WI38 (cell line): ENCODE results near the gene SEC62.

ENCODE experiments used
- H3K4me3 ChIP-seq: 2 replicates; pipeline ENCODE4 v1.5.1; 2011; ENCODE audit warnings: low read depth, mild to moderate bottlenecking, control low read depth, low read length
- TF ChIP-seq, protein P1 (sequence below): IDR thresholded peaks from 2 replicates; pipeline ENCODE4 v1.5.1; 2012; ENCODE audit warnings: low read depth, mild to moderate bottlenecking, control low read depth, low read length

Gene SEC62, protein sequence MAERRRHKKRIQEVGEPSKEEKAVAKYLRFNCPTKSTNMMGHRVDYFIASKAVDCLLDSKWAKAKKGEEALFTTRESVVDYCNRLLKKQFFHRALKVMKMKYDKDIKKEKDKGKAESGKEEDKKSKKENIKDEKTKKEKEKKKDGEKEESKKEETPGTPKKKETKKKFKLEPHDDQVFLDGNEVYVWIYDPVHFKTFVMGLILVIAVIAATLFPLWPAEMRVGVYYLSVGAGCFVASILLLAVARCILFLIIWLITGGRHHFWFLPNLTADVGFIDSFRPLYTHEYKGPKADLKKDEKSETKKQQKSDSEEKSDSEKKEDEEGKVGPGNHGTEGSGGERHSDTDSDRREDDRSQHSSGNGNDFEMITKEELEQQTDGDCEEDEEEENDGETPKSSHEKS

DNA sequence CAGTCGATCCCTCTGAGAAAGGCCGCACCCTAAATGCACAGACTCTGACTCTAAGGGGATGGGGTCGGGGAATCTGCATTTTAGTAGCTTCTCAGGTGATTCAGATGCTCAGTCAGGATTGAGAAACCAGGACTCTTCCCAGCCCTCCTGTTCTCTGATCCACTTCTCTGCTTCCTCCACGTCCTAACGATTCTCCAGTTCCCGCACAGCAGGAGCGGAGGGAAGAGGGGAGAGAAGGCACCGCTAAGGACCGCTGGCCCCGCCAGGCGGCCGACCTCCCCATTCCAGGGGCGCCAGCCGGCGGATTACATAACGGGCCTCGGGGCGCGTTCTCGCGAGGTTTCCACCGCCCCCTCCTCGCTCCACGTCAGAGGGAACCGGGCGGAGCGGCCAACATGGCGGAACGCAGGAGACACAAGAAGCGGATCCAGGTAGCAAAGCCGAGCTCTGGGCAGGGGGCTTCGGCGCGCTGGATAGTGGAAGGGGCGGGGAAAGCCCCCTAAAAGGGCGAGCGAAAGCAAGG, at the start of gene SEC62:
SEC62 (plus strand) TSS at position 380 of the 523 bp plus-strand sequence; CDS start at position 396, 16 bp downstream.
- peak within 1 kb of the TSS; percentile 79 for H3K4me3 ChIP-seq
- TF ChIP-seq, protein P1, sequence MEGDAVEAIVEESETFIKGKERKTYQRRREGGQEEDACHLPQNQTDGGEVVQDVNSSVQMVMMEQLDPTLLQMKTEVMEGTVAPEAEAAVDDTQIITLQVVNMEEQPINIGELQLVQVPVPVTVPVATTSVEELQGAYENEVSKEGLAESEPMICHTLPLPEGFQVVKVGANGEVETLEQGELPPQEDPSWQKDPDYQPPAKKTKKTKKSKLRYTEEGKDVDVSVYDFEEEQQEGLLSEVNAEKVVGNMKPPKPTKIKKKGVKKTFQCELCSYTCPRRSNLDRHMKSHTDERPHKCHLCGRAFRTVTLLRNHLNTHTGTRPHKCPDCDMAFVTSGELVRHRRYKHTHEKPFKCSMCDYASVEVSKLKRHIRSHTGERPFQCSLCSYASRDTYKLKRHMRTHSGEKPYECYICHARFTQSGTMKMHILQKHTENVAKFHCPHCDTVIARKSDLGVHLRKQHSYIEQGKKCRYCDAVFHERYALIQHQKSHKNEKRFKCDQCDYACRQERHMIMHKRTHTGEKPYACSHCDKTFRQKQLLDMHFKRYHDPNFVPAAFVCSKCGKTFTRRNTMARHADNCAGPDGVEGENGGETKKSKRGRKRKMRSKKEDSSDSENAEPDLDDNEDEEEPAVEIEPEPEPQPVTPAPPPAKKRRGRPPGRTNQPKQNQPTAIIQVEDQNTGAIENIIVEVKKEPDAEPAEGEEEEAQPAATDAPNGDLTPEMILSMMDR: 0 out of 2 replicates have a peak, but pooled peaks have one; percentile 15

DNA sequence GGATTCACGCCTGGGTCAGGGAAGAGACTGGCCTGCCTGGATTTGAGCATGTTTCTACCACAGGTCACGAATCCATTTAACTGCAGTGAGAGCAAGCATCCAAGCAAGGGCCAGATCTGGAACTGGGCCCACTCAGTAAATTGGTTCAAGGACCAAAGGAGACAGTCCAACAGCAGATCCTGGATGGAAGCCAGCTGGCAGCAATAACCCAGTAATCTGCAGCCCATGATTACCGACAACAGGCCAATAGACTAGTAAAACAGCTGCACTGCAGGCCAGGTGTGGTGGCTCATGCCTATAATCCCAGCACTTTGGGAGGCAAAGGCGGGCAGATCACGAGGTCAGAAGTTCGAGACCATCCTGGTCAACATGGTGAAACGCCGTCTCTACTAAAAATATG, 43.4 kb upstream of the SEC62 start:
- no peak overlapping the region for H3K4me3 ChIP-seq
- TF ChIP-seq, protein P1: no peak

DNA sequence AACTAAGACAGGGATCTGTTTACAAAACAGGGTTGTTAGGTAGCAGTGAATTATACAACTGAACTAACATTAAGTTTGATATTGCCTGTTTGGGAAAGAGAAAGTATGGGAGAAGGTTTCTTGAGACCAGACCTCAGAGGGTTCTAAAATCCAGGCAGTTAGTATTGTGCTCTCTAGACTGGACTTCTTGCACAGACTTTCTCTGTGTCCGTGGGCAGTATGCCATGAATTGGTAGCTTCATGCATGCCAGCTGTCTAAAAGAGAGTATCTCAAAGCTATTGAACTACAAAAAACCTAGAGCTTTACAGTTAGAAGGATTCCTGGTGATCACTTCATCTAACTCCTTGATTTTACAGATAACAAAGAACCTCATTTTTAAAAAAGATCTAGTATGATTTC, 42.8 kb upstream of the SEC62 start:
- TF ChIP-seq, protein P1: no peak
- H3K4me3 ChIP-seq: no peak overlapping the region

DNA sequence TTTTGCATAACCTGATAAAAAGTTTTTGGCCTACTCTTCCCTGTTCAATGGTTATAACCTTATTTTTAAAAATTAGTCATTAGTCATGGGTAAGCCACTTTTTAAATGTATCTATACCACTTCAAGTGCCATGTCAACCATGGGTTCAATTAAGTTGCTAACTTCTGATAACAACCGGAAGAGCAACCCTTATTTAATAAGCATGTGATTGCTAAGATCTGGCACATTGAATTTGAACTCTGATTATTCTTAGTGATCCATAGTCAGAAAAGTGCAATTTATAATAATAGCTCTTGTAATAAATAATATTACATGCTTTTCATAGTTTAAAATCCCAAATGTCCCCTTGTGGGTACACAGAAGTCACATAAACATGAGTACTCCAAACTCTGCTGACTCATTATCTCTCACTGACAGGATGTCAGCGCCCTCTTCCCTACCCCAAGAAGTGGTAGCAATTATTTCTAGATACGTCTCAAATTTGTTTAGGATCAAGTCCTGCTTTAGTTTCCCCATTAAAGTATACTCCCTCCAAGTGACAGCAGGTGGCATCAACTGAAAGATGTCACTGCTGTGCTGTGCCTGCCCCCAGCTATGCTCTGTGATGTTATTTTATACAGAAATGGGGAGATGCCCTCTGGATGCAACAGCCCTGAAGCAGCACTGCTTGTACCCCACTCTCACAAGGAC, 36.6 kb upstream of the SEC62 start:
- H3K4me3 ChIP-seq: no peak overlapping the region
- TF ChIP-seq, protein P1: no peak

DNA sequence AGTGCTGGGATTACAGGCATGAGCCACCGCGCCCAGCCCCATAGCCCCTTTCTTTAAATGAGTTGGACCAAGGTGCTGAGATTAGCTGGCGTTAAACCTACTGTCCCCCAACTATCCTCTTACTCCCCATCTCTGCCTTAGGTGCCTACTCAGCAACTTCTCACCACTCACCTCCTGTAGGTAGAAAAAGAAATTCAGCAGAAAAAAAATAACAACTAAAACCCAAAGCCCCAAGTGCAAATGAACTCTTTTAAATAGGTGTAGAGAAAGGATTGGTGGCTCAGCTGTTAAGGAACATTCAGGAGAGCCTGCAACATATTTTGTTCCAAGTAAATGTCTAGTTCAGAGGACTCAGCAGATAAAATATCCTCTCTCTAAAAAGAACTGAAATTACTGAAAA, 35.8 kb upstream of the SEC62 start:
- TF ChIP-seq, protein P1: no peak
- no peak overlapping the region for H3K4me3 ChIP-seq

DNA sequence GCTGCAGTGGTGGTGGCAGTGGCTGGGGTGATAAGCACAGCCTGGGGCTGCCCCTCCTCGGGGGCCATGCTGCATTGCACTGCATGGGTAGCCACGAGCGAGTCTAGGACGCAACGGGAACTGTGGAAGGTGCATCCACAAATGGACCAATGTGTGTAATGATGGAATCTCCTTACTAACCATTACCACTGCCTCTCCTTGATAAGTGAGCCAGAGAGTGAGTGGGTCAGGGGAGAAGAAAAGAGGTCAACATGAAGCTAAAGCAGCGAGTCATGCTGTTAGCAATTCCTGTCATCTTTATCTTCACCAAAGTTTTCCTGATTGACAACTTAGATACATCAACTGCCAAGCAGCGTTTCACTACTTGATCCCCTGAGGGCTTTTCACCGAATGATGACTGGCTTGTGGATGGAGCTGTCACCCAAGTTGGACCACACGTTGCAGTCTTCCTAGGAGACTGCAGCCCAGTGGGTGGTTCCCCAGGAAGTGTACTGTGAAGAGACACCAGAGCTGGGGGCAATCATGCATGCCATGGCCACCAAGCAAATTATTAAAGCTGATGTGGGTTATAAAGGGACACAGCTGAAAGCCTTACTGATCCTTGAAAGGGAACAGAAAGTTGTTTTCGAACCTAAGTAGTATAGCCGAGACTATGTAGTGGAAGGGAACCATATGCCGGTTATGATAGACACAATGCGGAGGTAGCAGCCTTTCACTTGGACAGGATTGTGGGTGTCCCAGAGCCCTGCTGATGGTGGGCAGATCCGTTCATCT, 34.7 kb upstream of the SEC62 start:
- no peak overlapping the region for H3K4me3 ChIP-seq
- TF ChIP-seq, protein P1: no peak
